T-helper 22 cell (primary cell): Measurements from ENCODE around the gene FOXL1.

Experiments used
- DNase-seq: peaks from one replicate; pipeline ENCODE4 v3.0.0-alpha.2; 2020; ENCODE audit warnings: low read depth

FOXL1 gene

GRCh38 chr16:86578061-86578599 lies at the start of gene FOXL1:
FOXL1 (plus strand) TSS chr16:86578549; CDS start chr16:86578724, 175 bp downstream.
- no peak for DNase-seq

GRCh38 chr16:86529160-86529559 lies 49.2 kb upstream of the FOXL1 start:
- no peak for DNase-seq

GRCh38 chr16:86530251-86531190 lies 47.8 kb upstream of the FOXL1 start:
- DNase-seq: no peak

- no peak for DNase-seq
These were observed 47.2 kb upstream of the FOXL1 start for GRCh38 chr16:86531191-86531545.

- DNase-seq: no peak
These were observed 46.5 kb upstream of the FOXL1 start for GRCh38 chr16:86531641-86532525.

DNA sequence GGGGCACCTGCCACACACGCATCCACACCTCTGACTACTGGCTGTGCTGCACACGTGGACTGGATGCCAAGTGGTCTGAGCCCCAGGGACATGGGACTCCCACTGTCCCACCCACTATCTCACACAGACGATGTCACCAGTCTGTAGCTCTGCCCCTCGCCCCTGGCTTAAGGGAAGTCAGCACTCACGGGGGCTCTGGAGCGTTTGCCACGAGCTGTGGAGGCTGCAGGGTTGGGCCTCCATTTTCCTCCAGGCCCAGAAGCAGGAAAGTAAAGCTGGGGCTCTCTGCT lies 45.9 kb upstream of the FOXL1 start:
- DNase-seq: no peak

- DNase-seq: no peak
These were observed 45.3 kb upstream of the FOXL1 start for GRCh38 chr16:86533076-86533475.

DNA sequence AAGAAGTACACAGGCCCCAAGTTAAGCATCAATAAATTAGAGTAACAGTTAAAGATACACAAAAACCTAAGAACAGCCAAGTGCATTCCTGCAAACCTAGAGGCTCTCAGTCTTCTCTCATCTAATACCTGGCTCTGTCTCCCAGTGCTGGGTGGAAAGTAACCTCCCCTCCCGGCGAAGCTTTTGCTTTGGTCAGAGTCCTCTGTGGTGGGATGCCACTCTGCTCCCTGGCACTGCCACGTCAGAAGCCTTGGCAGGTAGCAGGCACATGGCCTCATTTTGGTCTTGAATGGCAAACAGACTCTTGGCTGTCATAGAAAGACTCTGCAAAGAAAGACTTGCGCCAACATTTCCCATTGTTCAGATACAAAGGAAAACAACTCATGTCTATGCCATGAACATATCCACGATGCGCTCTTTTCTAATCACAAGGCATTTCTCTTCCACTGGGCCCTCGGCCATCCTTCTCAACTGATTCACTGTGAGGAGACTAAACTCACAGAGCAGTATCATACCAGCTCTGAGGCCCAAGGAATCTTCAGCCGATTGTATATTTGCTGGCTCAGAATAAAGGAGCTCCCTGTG lies 44.5 kb upstream of the FOXL1 start:
- DNase-seq: no peak

DNA sequence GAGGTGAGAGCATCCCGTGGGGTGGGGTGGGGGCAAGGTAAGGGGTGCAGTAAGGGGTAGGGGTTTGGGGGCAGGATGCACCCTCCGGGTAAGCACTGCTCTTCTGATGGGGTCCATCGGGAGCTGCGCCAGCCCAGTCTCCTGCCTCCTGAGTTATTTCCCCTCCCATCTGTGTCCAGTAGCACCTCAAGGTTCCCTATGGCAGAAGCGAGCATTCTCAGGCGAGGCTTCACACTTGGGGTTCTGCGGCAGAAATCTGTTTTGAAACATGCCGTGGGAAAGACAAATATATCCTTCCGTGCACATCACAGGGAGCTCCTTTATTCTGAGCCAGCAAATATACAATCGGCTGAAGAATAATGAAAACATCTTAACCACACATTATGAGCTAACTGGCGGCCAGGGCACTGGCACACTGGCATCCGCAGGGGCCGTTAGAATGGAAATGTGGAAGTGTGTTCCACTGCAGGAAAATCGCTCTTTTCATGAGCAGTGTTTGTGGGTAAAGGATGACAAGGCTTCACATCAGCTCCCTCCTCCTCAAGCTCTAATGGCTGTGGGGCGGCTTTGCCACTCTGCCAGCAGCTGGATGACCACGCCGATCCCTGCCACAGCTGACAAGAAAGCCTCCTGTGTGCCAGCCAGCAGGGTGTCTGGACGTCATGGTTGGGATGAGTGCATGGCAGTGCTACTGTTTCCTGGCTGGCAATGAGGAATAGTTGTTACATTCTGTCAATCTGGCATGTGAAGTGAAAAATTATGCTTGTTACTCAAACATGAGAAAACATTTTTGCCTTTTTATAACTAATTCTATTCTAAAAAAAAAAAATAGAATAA lies 43.4 kb upstream of the FOXL1 start:
- no peak for DNase-seq

- no peak for DNase-seq
These were observed 41.7 kb upstream of the FOXL1 start for GRCh38 chr16:86536621-86537020.

DNA sequence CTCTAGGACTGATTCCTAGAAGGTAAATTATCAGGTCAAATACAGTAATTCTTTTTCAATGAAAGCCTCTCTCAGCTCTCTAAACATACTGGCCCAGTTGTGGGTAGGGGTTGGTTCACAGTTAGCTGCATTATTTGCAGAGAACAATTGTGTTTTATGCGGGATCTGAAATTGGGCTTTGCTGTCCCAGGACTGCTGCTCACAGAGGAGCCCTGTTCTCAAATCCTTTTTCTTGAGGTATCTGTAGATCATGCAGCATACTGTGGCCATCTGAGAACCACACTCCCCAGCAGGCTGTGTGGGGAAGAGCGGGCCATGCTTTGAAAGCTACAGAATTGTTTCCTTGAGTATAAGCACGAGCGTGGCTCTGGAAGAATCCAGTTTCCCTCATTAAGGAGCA lies 40.9 kb upstream of the FOXL1 start:
- DNase-seq: no peak

GRCh38 chr16:86538196-86538780 lies 40.1 kb upstream of the FOXL1 start:
- no peak for DNase-seq

- no peak for DNase-seq
These were observed 37.5 kb upstream of the FOXL1 start for GRCh38 chr16:86540894-86541293.

DNA sequence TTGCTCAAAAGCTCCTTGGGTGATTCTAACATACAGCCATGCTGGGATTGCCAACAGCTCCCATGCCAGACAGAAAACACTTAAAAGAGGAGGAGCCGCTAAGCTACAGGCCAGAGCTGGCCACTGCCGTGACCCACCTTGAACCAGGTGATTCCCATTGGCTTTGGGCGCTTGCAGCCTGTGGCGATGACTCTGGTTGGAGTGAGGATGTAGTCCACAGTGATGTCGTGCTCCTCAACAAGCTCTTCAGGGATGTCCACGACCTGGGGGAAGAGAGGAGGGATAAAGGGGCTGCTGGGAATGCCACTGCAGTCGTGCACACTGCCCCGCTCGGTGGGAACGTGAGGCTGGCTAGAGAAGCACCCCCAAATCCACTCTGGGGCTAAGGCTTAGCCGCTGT lies 36.8 kb upstream of the FOXL1 start:
- no peak for DNase-seq

- no peak for DNase-seq
These were observed 35.3 kb upstream of the FOXL1 start for GRCh38 chr16:86542756-86543750.

DNA sequence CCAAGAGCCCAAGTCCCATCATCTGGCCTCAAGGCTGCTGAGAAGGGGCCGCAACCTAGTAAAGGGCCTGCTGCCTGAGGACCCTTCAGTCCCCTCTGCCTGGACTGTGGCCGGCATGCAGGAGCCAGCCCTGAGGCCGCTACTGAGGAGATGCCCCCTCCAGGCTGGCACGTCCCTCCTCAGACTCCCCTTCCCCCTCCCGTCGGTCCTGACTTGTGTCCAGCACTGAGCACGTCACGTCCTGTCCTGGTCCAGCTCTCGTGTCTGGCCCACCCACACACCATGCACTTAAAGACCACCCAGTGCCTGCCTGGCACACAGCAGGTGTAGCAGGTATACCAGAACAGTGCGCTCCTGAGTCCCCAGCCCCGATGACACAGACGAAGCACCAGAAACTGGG lies 32.9 kb upstream of the FOXL1 start:
- DNase-seq: no peak

GRCh38 chr16:86545954-86546637 lies 32.3 kb upstream of the FOXL1 start:
- DNase-seq: no peak

DNA sequence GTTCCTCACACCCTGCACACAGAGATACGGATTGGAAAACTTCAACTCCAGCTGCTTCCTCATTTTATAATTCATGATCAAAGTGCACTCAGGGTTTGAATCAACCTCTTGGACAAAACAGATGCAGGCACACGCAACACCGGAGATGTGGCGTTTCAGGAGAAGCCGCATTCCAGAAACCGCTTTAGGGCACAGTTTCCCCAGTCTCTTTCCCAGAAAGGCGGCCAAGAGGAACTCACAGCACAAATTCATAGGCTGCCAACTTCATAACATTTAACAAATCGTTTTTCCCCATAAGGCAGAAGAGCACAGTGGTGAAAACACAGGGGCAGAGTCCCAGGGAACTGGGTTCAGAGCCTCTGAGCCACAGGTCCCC lies 31.7 kb upstream of the FOXL1 start:
- DNase-seq: no peak

GRCh38 chr16:86547286-86547685 lies 31.1 kb upstream of the FOXL1 start:
- no peak for DNase-seq
